GM12801 (cell line): ENCODE results near the gene MARK2.

Experiments
- CTCF ChIP-seq: IDR thresholded peaks from one replicate; pipeline ENCODE4 v1.5.1; 2011; ENCODE audit warnings: control low read depth; ENCODE audit not compliant: insufficient read length; ENCODE audit errors: extremely low read depth

The MARK2 gene

GRCh38 chr11:63907808-63908530 is 69.1 kb downstream of the MARK2 start:
- TF ChIP-seq CTCF = no peak

- TF ChIP-seq CTCF = no peak
Observed at GRCh38 chr11:63908631-63909401, 69.9 kb downstream of the MARK2 start.

- no peak for TF ChIP-seq CTCF
Observed at GRCh38 chr11:63909591-63910506, 70.9 kb downstream of the MARK2 start.

- no peak for TF ChIP-seq CTCF
Observed at GRCh38 chr11:63910675-63911074, 71.8 kb downstream of the MARK2 start.

- TF ChIP-seq CTCF = no peak
Observed at GRCh38 chr11:63911440-63911839, 72.5 kb downstream of the MARK2 start.

- TF ChIP-seq CTCF = no peak
Observed at GRCh38 chr11:63911876-63912275, 73.0 kb downstream of the MARK2 start.

GRCh38 chr11:63912678-63913077 is 73.8 kb downstream of the MARK2 start:
- TF ChIP-seq CTCF = no peak
